Upper lobe of left lung (tissue), 4 donors: ENCODE measurements around the gene DDX1.

Experiments used
- CTCF ChIP-seq, 6 experiments: fragments of 450-650 bp in 4 of 6; fragments of 200-600 bp in 2 of 6; sonication (generic) in 2 of 6; IDR thresholded peaks; one replicate each; pipeline ENCODE4 v1.5.1; 2016 to 2019; ENCODE audit warnings: antibody characterized with exemption in 6 of 6
- EP300 ChIP-seq, 4 donors: sonication (generic); formaldehyde crosslinking; IDR thresholded peaks; one replicate each; pipeline ENCODE4 v1.5.1; 2017; ENCODE audit warnings: antibody characterized with exemption in 4 of 4, control low read depth in 2 of 4
- POLR2A ChIP-seq, 4 donors: fragments of 450-650 bp; IDR thresholded peaks; one replicate each; pipeline ENCODE4 v1.5.1; 2016 to 2017; ENCODE audit warnings: antibody characterized with exemption in 4 of 4, mild to moderate bottlenecking in 2 of 4

DNA sequence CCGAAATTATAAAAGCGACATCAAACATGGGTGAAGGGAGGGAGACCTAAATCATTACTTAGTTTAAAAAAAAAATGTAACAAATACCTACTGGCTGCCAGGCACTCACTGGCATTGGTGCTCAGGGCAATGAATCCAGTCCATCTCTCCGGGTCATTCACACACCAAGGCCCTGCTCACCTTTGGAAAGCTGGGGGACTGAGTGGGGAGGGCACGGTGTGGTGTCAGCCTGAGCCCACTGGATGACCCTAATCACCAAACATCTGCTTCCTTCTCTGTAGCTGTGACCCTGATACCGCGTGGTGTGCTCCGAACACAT, 336 bp upstream of the DDX1 start:
- no peak for TF ChIP-seq CTCF (IDR thresholded peaks at IDR 0.05)
- no peak for TF ChIP-seq POLR2A (IDR thresholded peaks at IDR 0.05)
- TF ChIP-seq EP300 (IDR thresholded peaks at IDR 0.05) = no peak
